ENCODE results near the gene EXOG. TPM values are rescaled to one million over a fixed set of nuclear protein-coding genes. Genes with fewer than 3 reads are reported as not detected.

EXOG gene
- total and polyA plus RNA-seq, 2 donors (not counting 3 experiments of a cell fraction or from before 2014, with no cell fraction given) = 10.8 to 21.9 TPM

GRCh38 chr3:38549957-38550840, 54.1 kb downstream of the EXOG start:
- no peak for TF ChIP-seq POLR2A (IDR thresholded peaks at IDR 0.05; ENCODE audit: low read depth, low read length)
- no peak for TF ChIP-seq MYC (IDR thresholded peaks at IDR 0.05; ENCODE audit: low read depth, low read length)
- TF ChIP-seq CTCF (IDR thresholded peaks at IDR 0.05; ENCODE audit: extremely low read depth in 1 of 2, insufficient read depth in 1 of 2, low read depth in 1 of 2, low read length in 2 of 2) = no peak
- no peak for TF ChIP-seq JUN (IDR thresholded peaks at IDR 0.05; ENCODE audit: borderline replicate concordance, insufficient read depth, insufficient read length, low read depth)
- no peak for TF ChIP-seq GATA2 (IDR thresholded peaks at IDR 0.05; ENCODE audit: insufficient read depth, insufficient read length, low read depth, low read length)
- no peak for TF ChIP-seq POLR2AphosphoS5 (IDR thresholded peaks at IDR 0.05; ENCODE audit: insufficient read depth, low read depth, low read length)
- TF ChIP-seq MAX (IDR thresholded peaks at IDR 0.05; ENCODE audit: insufficient read depth, insufficient read length) = no peak
- no peak for TF ChIP-seq EZH2 (IDR thresholded peaks at IDR 0.05; ENCODE audit: borderline replicate concordance, low read depth, low read length, severe bottlenecking)
- no peak for TF ChIP-seq FOS (IDR thresholded peaks at IDR 0.05; ENCODE audit: borderline replicate concordance, insufficient read depth, low read length)
- no peaks in the 10 kb centered on the region for H3K4me1 ChIP-seq (ENCODE audit: control insufficient read depth, extremely low read depth, insufficient read depth, low read length)
- ChIA-PET POLR2A (no interaction called here), CTCF (no interaction called here)
- no peaks in the 10 kb centered on the region for H3K27me3 ChIP-seq (ENCODE audit: control insufficient read depth in 2 of 2, insufficient read depth in 2 of 2, low read length in 2 of 2)
- no peak overlapping the region for H3K4me3 ChIP-seq (replicated peaks in 1 of 3; ENCODE audit: insufficient read depth in 1 of 3, low read depth in 1 of 3, low read length in 3 of 3)
- H3K79me2 ChIP-seq (ENCODE audit: control insufficient read depth, insufficient read depth, low read length) = no peaks in the 10 kb centered on the region
- H2AFZ ChIP-seq (ENCODE audit: low read depth, low read length) = no peak overlapping the region
- FAIRE-seq = no peak
- no peak overlapping the region for H3K4me2 ChIP-seq (ENCODE audit: insufficient read depth, low read length)
- H3K9me3 ChIP-seq (replicated peaks; ENCODE audit: control insufficient read depth, insufficient read depth, low read length) = no peaks in the 10 kb centered on the region
- H3K9ac ChIP-seq (replicated peaks; ENCODE audit: extremely low read depth, insufficient read depth, low read length) = no peak overlapping the region
- DNase-seq (ENCODE audit: low read depth, low spot score) = no peak
- H3K27ac ChIP-seq (ENCODE audit: insufficient read depth, low read depth, low read length) = no peak overlapping the region
- TSS peak; percentile 9 for BruUV-seq (replicated peaks)
- H3K9me1 ChIP-seq (replicated peaks; ENCODE audit: control insufficient read depth, extremely low read depth, insufficient read depth, low read length) = no peaks in the 10 kb centered on the region
- dilution Hi-C loops (cut with MboI; ENCODE audit: extremely low pct_ligation_motif_present, low sequenced_read_pairs) = no loop called here
- H4K20me1 ChIP-seq (replicated peaks; ENCODE audit: control insufficient read depth, extremely low read depth, insufficient read depth, low read length) = no peaks in the 10 kb centered on the region
- H3K36me3 ChIP-seq (ENCODE audit: control insufficient read depth in 2 of 2, extremely low read depth in 1 of 2, insufficient read depth in 2 of 2, low read length in 2 of 2) = no peaks in the 10 kb centered on the region
- intact Hi-C loops (cut with micrococcal nuclease) = no loop called here
